NCI-H1694 (cell line): ENCODE data around the gene ADGRL3.
A peak's percentile ranks its signal among the peaks of the same experiment; 100 is the strongest.

Experiments
- DNase-seq: peaks from one replicate; lab custom pipeline; 2025; lab: John Stamatoyannopoulos, UW

Gene ADGRL3

GRCh38 chr4:61200187-61200915 lies at the start of gene ADGRL3:
Gene ADGRL3, plus strand, starts transcription at chr4:61200326.
- peak; percentile 4 for DNase-seq

GRCh38 chr4:61152433-61152832 lies 47.7 kb upstream of the ADGRL3 start:
- no peak for DNase-seq

- DNase-seq: no peak
Measured at GRCh38 chr4:61160478-61160877, 39.6 kb upstream of the ADGRL3 start.

GRCh38 chr4:61162116-61162515 lies 38.0 kb upstream of the ADGRL3 start:
- DNase-seq: no peak

GRCh38 chr4:61173799-61174198 lies 26.3 kb upstream of the ADGRL3 start:
- DNase-seq: no peak

- DNase-seq: no peak
Measured at GRCh38 chr4:61175495-61175894, 24.6 kb upstream of the ADGRL3 start.

- DNase-seq: no peak
Measured at GRCh38 chr4:61177367-61177766, 22.8 kb upstream of the ADGRL3 start.

- DNase-seq: no peak
Measured at GRCh38 chr4:61180405-61180804, 19.7 kb upstream of the ADGRL3 start.

- DNase-seq: no peak
Measured at GRCh38 chr4:61182915-61183314, 17.2 kb upstream of the ADGRL3 start.

- no peak for DNase-seq
Measured at GRCh38 chr4:61185288-61185687, 14.8 kb upstream of the ADGRL3 start.

- no peak for DNase-seq
Measured at GRCh38 chr4:61192392-61192791, 7.7 kb upstream of the ADGRL3 start.

- no peak for DNase-seq
Measured at GRCh38 chr4:61193863-61194262, 6.3 kb upstream of the ADGRL3 start.

GRCh38 chr4:61194571-61194970 lies 5.6 kb upstream of the ADGRL3 start:
- DNase-seq: no peak

- DNase-seq: no peak
Measured at GRCh38 chr4:61195101-61195500, 5.0 kb upstream of the ADGRL3 start.

- no peak for DNase-seq
Measured at GRCh38 chr4:61198686-61199085, 1.4 kb upstream of the ADGRL3 start.

- DNase-seq: peak; percentile 39
Measured at GRCh38 chr4:61199873-61200186, 296 bp upstream of the ADGRL3 start.

- DNase-seq: peak; percentile 5
Measured at GRCh38 chr4:61200916-61201526, 895 bp downstream of the ADGRL3 start.

GRCh38 chr4:61201561-61201960 lies 1.4 kb downstream of the ADGRL3 start:
- DNase-seq: no peak

GRCh38 chr4:61201961-61202637 lies 2.0 kb downstream of the ADGRL3 start:
- peak; percentile 1 for DNase-seq

- DNase-seq: peak; percentile 0
Measured at GRCh38 chr4:61202638-61203435, 2.7 kb downstream of the ADGRL3 start.

- DNase-seq: no peak
Measured at GRCh38 chr4:61203436-61203790, 3.3 kb downstream of the ADGRL3 start.

- DNase-seq: no peak
Measured at GRCh38 chr4:61204353-61205060, 4.4 kb downstream of the ADGRL3 start.
